Mesenchymal stem cell (in vitro differentiated cells and primary cell): ENCODE measurements around the gene DENND1C.
"Not testable (repeated sequence)": the region's sequence is repeated elsewhere in the genome, so short reads cannot be mapped to it uniquely, and the experiment has no call there.

Experiments
- DNase-seq: peaks from one replicate; pipeline ENCODE4 v3.0.0-alpha.2; 2013
- H2AFZ ChIP-seq: one replicate; pipeline ENCODE4 v1.6.1; 2013; ENCODE audit warnings: low read depth, mild to moderate bottlenecking, control low read depth, inconsistent platforms, low read length, moderate library complexity
- H2AK5ac ChIP-seq: 2 replicates; pipeline ENCODE4 v1.6.1; 2013; ENCODE audit warnings: low read length, moderate library complexity, mild to moderate bottlenecking, inconsistent platforms; ENCODE audit not compliant: severe bottlenecking
- H2BK120ac ChIP-seq: one replicate; pipeline ENCODE4 v1.6.1; 2013; ENCODE audit warnings: low read depth, mild to moderate bottlenecking, inconsistent platforms, low read length, moderate library complexity
- H2BK12ac ChIP-seq, 2 experiments: one replicate each; pipeline ENCODE4 v1.6.1; 2013; ENCODE audit warnings: inconsistent platforms in 2 of 2, low read length in 2 of 2, mild to moderate bottlenecking in 2 of 2, moderate library complexity in 2 of 2, control low read depth in 1 of 2
- H2BK15ac ChIP-seq: one replicate; pipeline ENCODE4 v1.6.1; 2013; ENCODE audit warnings: mild to moderate bottlenecking, low read depth, inconsistent platforms; ENCODE audit not compliant: poor library complexity, severe bottlenecking
- H2BK5ac ChIP-seq: 2 replicates; pipeline ENCODE4 v1.6.1; 2013; ENCODE audit warnings: low read depth, mild to moderate bottlenecking, low read length, control low read depth, inconsistent platforms; ENCODE audit not compliant: poor library complexity, severe bottlenecking
- H3K14ac ChIP-seq, 2 experiments: one replicate each; pipeline ENCODE4 v1.6.1; 2013; ENCODE audit warnings: inconsistent platforms in 2 of 2, low read length in 2 of 2, control low read depth in 1 of 2, mild to moderate bottlenecking in 1 of 2, moderate library complexity in 1 of 2
- H3K18ac ChIP-seq, 2 experiments: one replicate each; pipeline ENCODE4 v1.6.1; 2013; ENCODE audit warnings: inconsistent platforms in 2 of 2, low read length in 2 of 2, control low read depth in 1 of 2, low read depth in 1 of 2, mild to moderate bottlenecking in 1 of 2
- H3K23ac ChIP-seq, 2 experiments: one replicate each; pipeline ENCODE4 v1.6.1; 2013; ENCODE audit warnings: inconsistent platforms in 2 of 2, low read length in 2 of 2, mild to moderate bottlenecking in 2 of 2, moderate library complexity in 2 of 2, control low read depth in 1 of 2
- H3K27ac ChIP-seq: 2 replicates; pipeline ENCODE4 v1.5.1; 2013; ENCODE audit warnings: mild to moderate bottlenecking, moderate library complexity, low read length, control low read depth, inconsistent platforms; ENCODE audit not compliant: poor library complexity, severe bottlenecking
- H3K27me3 ChIP-seq, 2 experiments: 2 replicates each; pipeline versions ENCODE4 v1.6.1 to v1.7.0; 2013; ENCODE audit warnings: low read length in 2 of 2, mild to moderate bottlenecking in 2 of 2, moderate library complexity in 2 of 2, control low read depth in 1 of 2, inconsistent platforms in 1 of 2; ENCODE audit not compliant: control insufficient read depth in 1 of 2, insufficient read depth in 1 of 2
- H3K36me3 ChIP-seq, 2 experiments: 2 replicates each; pipeline versions ENCODE4 v1.6.1 to v1.7.0; 2013; ENCODE audit warnings: low read length in 2 of 2, control low read depth in 1 of 2, inconsistent platforms in 1 of 2, low read depth in 1 of 2, mild to moderate bottlenecking in 1 of 2; ENCODE audit not compliant: insufficient read depth in 2 of 2, control insufficient read depth in 1 of 2
- H3K4ac ChIP-seq, 2 experiments: one replicate each; pipeline ENCODE4 v1.6.1; 2013; ENCODE audit warnings: inconsistent platforms in 2 of 2, low read length in 2 of 2, mild to moderate bottlenecking in 2 of 2, moderate library complexity in 2 of 2, control low read depth in 1 of 2, low read depth in 1 of 2
- H3K4me1 ChIP-seq: 2 replicates; pipeline ENCODE4 v1.6.1; 2013; ENCODE audit warnings: low read depth, low read length, control low read depth; ENCODE audit not compliant: control insufficient read depth, insufficient read depth
- H3K4me2 ChIP-seq: 2 replicates; pipeline ENCODE4 v1.6.1; 2013; ENCODE audit warnings: low read length, mild to moderate bottlenecking, inconsistent platforms; ENCODE audit not compliant: poor library complexity, severe bottlenecking
- H3K4me3 ChIP-seq, 2 experiments: 2 replicates each; pipeline versions ENCODE4 v1.5.1 to v1.7.0; 2013; ENCODE audit warnings: low read length in 2 of 2, mild to moderate bottlenecking in 2 of 2, control low read depth in 1 of 2, low read depth in 1 of 2; ENCODE audit not compliant: insufficient read depth in 1 of 2
- H3K79me1 ChIP-seq: replicated peaks from 2 replicates; pipeline ENCODE4 v1.6.1; 2013; ENCODE audit warnings: mild to moderate bottlenecking, control low read depth, low read length, inconsistent platforms; ENCODE audit not compliant: poor library complexity, severe bottlenecking
- H3K9ac ChIP-seq: 2 replicates; pipeline ENCODE4 v1.7.0; 2013; ENCODE audit warnings: mild to moderate bottlenecking, low read length, moderate library complexity
- H3K9me3 ChIP-seq: 2 replicates; pipeline ENCODE4 v1.7.0; 2013; ENCODE audit warnings: mild to moderate bottlenecking, low read length; ENCODE audit not compliant: control insufficient read depth
- H4K8ac ChIP-seq: one replicate; pipeline ENCODE4 v1.6.1; 2013; ENCODE audit warnings: inconsistent platforms, mild to moderate bottlenecking, low read length, moderate library complexity
- H4K91ac ChIP-seq: one replicate; pipeline ENCODE4 v1.6.1; 2013; ENCODE audit warnings: mild to moderate bottlenecking, low read length, inconsistent platforms
- WGBS: methylation state at CpG from one replicate; pipeline ENCODE4 v1.1.7; 2013; ENCODE audit warnings: mixed read lengths; 5-methylcytosine and 5-hydroxymethylcytosine counted together

The DENND1C gene

DNA sequence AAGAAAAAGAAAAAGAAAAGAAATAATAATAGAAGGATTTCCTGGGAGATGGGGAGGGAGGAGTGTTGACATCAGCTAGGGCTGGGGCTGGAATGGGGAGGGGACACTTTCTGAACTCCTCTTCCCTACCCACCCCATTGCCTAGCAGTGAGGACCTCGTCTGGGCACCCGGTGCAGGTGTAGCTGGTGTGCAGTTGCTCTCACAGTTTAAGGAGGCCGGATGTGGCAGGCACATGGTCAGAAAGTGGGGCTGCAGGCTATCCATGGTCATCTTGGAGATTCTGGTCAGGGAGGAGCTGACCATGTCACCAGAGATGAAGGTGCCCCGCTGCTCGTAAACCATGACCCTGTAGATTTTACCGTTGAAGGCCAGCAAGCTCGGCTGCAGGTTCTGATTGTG lies 29.0 kb upstream of the DENND1C start:
- Histone ChIP-seq H3K14ac (no peak overlapping the region), H3K4ac (no peak overlapping the region), H4K91ac (no peak overlapping the region), H3K27me3 (no peaks in the 10 kb centered on the region), H2BK15ac (no peak overlapping the region), H3K9me3 (no peaks in the 10 kb centered on the region), H4K8ac (no peak overlapping the region), H3K4me1 (peaks cover 9% of the 10 kb centered on the region), H2BK12ac (no peak overlapping the region), H3K36me3 (no peaks in the 10 kb centered on the region), H2BK120ac (no peak overlapping the region), H3K4me3 (no peak overlapping the region), H3K9ac (no peak overlapping the region), H3K23ac (no peak overlapping the region), H3K27ac (no peak overlapping the region), H3K18ac (no peak overlapping the region), H3K79me1 (no peaks in the 10 kb centered on the region), H3K4me2 (no peak overlapping the region), H2AFZ (no peak overlapping the region), H2BK5ac (no peak overlapping the region), H2AK5ac (no peak overlapping the region)
- no peak for DNase-seq
- WGBS, result 85% methylated on average over 7 of the region's 7 CpGs

DNA sequence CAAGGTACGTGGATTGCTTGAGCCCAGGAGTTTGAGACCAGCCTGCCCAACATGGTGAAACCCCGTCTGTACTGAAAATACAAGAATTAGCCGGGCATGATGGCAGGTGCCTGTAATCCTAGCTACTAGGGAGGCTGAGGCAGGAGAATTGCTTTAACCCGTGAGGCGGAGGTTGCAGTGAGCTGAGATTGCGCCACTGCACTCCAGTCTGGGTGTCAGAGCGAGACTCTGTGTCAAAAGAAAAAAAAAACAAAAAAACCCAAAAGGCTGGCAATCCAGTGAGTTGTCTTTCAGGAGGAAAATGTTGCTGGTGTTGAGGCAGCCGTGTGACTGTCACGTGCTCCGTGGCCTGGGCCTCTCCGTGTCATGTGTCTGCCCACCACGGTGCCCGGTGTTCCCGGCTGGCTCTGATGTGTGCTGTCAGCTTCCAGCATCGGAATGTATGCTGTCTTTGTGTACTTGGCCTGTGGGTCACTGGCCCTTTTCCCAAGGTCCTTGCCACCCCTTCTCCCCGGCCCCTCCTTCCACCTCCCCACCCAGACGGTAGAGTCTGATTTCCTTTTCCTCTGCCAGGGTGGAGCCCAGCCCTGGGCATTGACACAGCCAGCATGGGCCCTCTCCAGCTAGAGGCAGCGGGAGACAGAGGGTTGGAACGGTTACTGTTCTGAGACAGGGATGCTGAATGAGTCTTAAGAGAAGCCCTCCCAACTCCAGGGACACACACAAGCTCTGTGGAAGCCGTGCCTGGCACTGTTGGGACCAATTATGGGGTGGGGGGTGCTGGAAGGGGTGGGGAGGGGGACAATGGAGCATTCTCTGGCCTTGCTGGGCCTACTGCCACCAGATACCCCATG lies 27.8 kb upstream of the DENND1C start:
- H3K27ac ChIP-seq, result no peak overlapping the region
- no peaks in the 10 kb centered on the region for H3K36me3 ChIP-seq
- H3K4me1 ChIP-seq, result peaks cover 6% of the 10 kb centered on the region
- no peak overlapping the region for H2AFZ ChIP-seq
- H3K23ac ChIP-seq, result no peak overlapping the region
- H3K4ac ChIP-seq, result no peak overlapping the region
- no peak overlapping the region for H3K4me3 ChIP-seq
- H3K9ac ChIP-seq, result no peak overlapping the region
- no peaks in the 10 kb centered on the region for H3K27me3 ChIP-seq
- no peak overlapping the region for H2BK5ac ChIP-seq
- no peak overlapping the region for H2BK15ac ChIP-seq
- H3K14ac ChIP-seq, result no peak overlapping the region
- no peak overlapping the region for H4K91ac ChIP-seq
- no peak overlapping the region for H3K18ac ChIP-seq
- no peak for DNase-seq
- no peak overlapping the region for H2BK120ac ChIP-seq
- 84% methylated on average over 17 of the region's 20 CpGs for WGBS
- no peaks in the 10 kb centered on the region for H3K9me3 ChIP-seq
- H2BK12ac ChIP-seq, result no peak overlapping the region
- H4K8ac ChIP-seq, result no peak overlapping the region
- H2AK5ac ChIP-seq, result no peak overlapping the region
- no peaks in the 10 kb centered on the region for H3K79me1 ChIP-seq
- H3K4me2 ChIP-seq, result no peak overlapping the region

GRCh38 chr19:6508028-6508771 lies 26.6 kb upstream of the DENND1C start:
- not testable (repeated sequence) for H4K91ac ChIP-seq, H3K27ac ChIP-seq, H3K9me3 ChIP-seq, H3K36me3 ChIP-seq, DNase-seq, H2BK12ac ChIP-seq, H3K4me2 ChIP-seq, H2BK15ac ChIP-seq, H3K4ac ChIP-seq, H3K23ac ChIP-seq, H3K27me3 ChIP-seq, H3K4me3 ChIP-seq, H2BK120ac ChIP-seq, H3K4me1 ChIP-seq, H2BK5ac ChIP-seq, H2AK5ac ChIP-seq, H3K79me1 ChIP-seq, H3K18ac ChIP-seq, H3K9ac ChIP-seq, H4K8ac ChIP-seq, H3K14ac ChIP-seq, H2AFZ ChIP-seq
- 85% methylated on average over 8 of the region's 9 CpGs for WGBS

DNA sequence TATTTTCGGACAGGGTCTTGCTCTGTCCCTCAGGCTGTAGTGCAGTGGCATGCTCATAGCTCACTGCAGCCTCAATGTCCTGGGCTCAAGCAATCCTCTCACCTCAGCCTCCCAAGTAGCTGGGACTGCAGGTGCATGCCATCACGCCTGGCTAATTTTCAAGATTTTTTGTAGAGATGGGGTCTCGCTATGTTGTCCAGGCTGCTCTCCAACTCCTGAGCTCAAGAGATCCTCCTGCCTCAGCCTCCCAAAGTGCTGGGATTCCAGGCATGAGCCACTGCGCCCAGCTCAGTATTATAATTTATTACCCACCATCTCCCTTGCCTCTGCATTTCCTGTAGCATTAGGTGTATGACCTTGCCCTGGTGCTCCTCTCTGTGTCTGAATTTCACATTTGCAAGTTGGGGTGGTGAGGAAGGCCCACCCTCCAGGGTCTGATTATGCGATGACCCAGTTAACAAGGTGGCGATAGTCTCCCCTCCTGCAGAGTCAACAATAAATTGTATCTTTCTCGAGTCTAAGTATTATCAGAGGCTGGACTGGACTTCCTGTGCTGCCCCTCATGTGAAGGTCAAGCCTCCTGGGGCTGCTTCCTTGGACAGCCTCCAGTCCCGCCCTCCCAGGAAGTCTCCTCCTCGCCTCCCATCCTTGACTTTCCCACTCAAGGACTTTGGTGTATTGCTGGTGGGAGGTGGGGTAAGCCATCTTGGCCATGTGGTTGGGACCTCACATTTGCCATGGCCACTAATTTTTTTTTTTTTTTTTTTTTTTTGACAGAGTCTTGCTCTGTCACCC lies 22.0 kb upstream of the DENND1C start:
- Histone ChIP-seq H4K91ac (no peak overlapping the region), H3K4me3 (no peak overlapping the region)
- DNase-seq, result no peak

More for the DNA sequence above, 22.0 kb upstream of the DENND1C start:
- Histone ChIP-seq H3K14ac (no peak overlapping the region), H3K4me1 (peaks cover 17% of the 10 kb centered on the region), H3K4ac (no peak overlapping the region), H2BK15ac (no peak overlapping the region), H3K79me1 (no peaks in the 10 kb centered on the region), H3K18ac (no peak overlapping the region), H2BK12ac (no peak overlapping the region), H3K27ac (no peak overlapping the region), H3K9me3 (no peaks in the 10 kb centered on the region), H3K4me2 (no peak overlapping the region), H3K27me3 (peaks cover 31 to 49% of the 10 kb centered on the region in 2 experiments), H2AK5ac (no peak overlapping the region), H2BK120ac (no peak overlapping the region), H2AFZ (no peak overlapping the region), H3K23ac (no peak overlapping the region), H4K8ac (no peak overlapping the region), H3K36me3 (peaks cover 0 to 3% of the 10 kb centered on the region in 2 experiments), H3K9ac (no peak overlapping the region), H2BK5ac (no peak overlapping the region)
- WGBS, result 86% methylated on average over 7 of the region's 9 CpGs
